Stimulated activated CD4-positive, alpha-beta T cell treated with anti-CD3 and anti-CD28 coated beads, Interleukin-2, amount 100 ng/mL, for 48 hours (primary cell): ENCODE results near the gene HDAC8.
"Not testable (repeated sequence)": the region's sequence is repeated elsewhere in the genome, so short reads cannot be mapped to it uniquely, and the experiment has no call there.

Experiments
- DNase-seq, 2 donors: peaks; one replicate each; pipeline ENCODE4 v3.0.0-alpha.2; 2020

Gene HDAC8

DNA sequence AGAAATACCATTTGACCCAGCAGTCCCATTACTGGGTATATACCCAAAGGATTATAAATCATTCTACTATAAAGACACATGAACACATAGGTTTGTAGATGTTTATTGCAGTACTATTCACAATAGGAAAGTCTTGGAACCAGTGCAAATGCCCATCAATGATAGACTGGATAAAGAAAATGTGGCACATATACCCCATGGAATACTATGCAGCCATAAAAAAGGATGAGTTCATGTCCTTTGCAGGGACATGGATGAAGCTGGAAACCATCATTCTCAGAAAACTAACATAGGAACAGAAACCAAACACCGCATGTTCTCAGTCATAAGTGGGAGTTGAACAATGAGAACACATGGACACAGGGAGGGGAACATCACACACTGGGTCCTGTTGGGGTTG lies 123.6 kb downstream of the HDAC8 start:
- DNase-seq = not testable (repeated sequence)

DNA sequence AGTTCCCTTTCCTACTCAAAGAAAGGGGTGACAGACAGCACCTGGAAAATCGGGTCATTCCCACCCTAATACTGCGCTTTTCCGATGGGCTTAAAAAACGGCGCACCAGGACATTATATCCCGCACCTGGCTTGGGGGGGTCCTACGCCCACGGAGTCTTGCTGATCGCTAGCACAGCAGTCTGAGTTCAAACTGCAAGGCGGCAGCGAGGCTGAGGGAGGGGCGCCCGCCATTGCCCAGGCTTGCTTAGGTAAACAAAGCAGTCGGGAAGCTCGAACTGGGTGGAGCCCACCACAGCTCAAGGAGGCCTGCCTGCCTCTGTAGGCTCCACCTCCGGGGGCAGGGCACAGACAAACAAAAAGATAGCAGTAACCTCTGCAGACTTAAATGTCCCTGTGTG lies 131.9 kb downstream of the HDAC8 start:
- DNase-seq = not testable (repeated sequence)

DNA sequence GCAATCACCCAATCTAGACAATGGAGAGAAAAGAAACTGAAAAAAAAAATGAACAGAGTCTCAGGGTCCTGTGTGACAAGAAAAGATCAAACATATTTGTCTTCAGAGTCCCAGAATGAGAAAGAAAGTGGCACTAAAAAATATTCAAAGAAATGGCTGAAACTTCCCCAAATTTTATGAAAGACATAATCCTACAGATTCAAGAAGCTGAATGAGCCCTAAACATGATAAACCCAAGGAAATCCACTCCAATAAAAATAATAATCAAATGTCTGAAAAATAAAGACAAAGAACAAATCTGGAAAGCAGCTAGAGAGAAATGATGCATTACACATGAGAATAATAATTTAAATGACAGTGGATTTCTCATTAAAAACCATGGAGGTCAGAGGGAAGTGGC lies 136.6 kb downstream of the HDAC8 start:
- no peak for DNase-seq

DNA sequence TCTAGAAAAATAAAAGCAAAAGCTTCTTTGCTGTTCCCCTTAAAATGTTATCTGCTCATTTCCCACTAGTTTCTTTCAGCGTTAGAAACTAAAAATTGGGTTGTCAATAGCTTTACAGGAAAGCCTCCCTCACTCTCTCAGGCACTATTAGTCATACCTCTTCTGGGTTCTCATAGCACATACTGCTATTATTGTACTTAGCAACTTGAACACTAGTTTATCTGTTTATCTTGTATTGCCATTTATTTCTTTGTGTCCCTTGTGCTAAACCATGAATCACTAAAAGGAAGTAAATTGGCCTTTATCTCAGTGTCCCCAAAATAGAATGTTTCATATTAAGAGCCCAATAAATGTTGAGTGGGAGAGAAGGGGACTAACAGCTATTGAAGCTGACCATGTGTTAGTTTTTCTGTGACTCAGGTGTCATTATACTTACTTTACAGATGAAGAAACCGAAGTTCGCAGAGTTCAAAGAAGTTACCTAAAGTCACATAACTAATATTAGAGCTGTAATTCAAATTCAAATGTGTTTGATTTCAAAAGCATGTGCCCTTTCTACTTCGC lies 142.2 kb downstream of the HDAC8 start:
- no peak for DNase-seq

DNA sequence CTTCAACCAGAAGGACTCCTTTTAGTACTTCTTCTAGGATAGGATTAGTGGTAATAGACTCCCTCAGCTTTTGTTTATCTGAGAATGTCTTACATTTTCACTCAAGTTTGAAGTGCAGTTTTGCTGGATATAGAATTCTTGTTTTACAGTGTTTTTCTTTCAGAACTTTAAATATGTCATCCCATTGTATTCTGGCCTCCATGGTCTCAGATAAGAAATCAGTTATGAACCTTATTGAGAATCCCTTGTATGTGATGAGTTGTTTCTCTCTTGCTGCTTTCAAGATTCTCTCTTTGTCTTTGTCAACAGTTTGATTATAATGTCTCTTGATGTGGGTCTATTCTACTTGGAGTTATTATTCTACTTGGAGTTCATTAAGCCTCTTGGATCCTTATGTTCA lies 150.8 kb downstream of the HDAC8 start:
- no peak for DNase-seq

DNA sequence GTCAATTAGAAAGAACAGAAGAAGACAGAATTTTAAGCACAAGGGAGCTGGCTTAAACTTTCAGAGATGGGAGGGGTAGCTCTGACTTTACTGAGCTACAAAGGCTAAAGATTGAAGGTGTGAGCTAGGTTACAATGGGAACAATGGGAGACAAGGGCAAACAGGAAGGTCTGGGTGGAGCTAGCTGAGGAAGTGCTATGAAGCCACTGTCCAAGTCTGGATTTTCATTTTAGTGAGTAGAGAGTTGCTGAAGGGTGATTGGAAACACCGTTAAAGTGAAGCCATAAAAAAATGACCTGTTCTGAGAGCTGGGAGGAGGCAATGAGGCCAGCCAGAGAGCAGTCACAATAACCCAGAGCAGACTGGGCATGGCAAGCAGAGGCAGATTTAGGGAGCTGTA lies 162.7 kb downstream of the HDAC8 start:
- no peak for DNase-seq

DNA sequence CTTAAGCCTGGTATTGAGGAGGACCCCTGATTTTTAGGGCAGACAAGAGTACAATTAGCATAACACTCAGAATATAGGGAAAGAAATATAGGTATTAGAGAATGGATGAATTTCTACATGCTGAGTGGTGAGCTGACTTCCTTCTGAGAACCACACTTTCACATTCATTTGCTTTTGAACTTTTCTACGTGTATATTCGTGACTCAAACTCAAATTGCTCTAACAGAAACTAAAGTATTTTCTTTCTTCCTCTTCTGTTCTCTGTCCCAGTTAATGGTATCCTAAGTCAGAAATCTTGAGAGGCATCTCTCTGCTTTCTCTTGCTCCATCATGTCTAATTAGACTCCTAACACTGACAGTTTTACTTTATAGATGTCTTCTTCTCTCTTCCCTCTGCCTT lies 163.8 kb downstream of the HDAC8 start:
- no peak for DNase-seq

DNA sequence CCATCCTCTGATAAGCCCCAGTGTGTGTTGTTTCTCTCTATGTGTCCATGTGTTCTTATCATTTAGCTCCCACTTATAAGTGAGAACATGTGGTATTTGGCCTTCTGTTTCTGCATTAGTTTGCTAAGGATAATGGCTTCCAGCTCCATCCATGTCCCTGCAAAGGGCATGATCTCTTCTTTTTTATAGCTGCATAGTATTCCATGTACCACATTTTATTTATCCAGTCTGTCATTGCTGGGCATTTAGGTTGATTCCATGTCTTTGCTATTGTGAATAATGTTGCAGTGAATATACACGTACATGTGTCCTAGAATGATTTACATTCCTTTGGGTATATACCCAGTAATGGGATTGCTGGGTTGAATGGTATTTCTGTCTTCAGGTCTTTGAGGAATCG lies 167.5 kb downstream of the HDAC8 start:
- DNase-seq = not testable (repeated sequence)

DNA sequence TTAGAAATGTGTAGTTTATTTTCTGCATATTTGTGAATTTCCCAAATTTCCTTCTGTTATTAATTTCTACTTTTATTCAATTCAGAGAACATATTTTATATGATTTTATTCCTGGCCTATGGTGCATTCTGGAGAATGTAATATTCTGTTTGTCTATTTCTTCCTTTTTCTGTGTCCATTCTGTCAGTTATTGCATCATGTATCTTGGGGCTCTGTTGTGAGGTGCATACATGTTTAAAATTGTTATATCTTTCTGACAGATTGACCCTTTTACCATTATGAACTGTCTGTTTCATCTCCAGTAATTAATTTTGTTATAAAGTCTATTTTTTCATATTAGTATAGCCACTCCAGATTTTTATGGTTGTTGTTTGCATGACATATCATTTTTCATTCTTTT lies 170.0 kb downstream of the HDAC8 start:
- DNase-seq = no peak

DNA sequence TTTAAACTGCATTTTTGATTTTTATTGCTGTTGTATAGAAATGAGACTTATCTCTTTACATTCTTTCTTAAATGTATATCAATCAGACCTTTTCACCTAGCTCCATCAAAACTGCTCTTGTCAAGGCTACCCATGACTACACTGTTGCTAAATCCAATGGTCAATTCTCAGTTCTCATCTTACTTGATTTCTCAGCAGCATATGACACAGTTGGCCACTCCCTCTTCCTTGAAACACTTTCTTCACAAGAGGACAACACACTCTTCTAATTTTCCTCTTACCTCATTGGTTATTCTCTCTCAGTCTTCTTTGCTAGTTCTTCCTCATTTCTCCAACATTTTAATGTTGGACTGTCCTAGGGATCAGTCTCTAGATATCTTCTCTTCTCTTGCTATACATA lies 172.8 kb downstream of the HDAC8 start:
- DNase-seq = no peak

DNA sequence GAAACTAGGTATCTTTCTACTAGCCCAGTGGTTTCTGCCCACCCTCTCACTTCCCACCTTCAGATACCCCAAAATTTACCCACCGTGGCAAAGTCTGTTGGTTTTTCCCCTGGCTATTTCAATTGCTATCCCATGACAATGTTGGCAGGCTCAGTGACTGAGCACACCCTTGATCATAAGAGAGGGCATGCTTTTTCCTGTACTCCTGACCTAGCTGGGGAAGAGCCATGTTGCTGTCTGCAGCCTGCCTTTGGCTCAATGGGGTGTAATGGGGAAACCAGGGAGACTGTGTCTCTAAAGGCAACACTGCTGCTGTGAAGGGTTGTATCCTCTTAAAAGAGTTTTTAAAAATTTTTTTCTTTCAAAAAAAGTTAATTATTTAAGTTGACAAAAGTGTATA lies 176.5 kb downstream of the HDAC8 start:
- DNase-seq = no peak

DNA sequence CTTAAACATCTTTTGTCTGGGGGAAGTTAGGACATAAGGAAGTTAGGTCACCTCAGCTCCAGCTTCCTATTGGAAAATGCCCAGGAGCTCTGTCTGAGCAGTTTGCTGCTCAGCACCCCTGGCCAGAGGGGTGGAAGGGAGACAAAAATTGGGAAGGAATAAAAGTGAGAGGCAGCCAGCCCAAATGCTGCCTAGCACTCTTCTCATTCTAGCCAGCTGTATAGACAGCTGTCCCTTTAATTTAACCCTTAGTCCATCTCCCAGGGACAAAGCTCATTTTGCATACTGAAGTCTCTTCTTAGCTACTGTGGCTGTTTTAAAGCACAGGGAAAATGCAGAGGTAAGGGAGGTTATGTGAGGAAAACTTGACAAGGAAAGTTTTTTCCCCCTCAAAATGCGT lies 177.4 kb downstream of the HDAC8 start:
- DNase-seq = no peak

DNA sequence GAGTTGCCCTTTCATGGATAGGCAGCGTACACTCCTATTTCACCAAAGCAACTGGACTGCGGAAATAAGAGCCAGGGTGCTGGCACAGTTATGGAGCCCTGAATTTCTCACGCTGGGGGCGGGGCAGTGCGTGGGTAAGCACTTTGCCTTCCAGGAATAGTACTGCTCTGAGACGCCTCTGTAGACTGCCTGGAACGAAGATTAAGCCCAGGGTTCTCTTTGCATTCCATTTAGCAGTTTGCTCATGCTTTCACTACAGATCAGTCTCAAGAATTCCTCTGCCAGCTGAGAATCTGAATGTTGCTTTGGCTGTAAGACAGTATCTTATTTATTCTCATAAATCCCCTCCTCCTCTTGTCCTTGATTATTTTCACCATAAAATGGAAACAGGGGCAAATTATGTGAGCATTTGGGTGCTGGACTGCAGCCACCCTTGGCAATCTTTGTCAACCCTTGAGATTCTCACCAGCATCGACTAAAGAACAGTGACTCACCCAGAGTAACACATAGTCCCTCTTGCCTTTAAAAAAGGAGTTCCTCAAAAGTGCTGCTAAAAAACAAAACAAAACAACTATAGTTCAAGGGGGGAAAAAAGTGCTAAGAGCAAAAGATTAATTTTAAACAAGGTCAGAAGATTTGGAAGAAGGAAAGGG lies 178.0 kb downstream of the HDAC8 start:
- no peak for DNase-seq

DNA sequence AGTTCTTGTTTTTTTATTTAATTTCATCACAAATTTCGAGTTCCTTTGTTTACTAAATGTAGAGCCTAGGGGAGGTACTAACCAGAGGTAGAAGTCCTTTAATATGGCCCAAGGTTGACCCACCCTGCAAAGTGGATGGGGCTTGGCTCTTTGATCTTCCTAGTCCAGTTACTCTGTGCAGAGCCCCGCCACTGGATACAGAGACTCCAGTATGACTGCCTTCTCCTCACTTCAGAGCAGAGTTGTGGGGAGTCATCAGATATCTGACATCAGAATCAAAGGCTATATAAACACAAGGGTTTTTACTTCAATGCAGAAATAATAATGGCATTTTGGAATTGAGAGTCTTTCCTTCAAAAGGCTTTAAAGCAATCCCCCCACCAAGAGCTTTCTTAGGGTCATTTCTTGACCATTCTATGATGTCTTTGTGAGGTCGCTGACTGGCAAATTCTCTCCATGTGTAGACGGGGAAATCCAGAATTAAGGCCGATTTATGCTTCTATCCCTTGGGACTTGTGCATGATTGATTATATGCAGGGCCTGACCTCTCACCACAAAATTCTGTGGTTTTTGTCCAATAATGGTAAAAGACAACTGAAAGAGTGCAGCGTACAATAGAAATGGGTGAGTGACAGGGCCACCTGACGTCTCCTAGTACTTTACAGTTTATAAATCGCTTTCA lies 178.7 kb downstream of the HDAC8 start:
- DNase-seq = no peak

DNA sequence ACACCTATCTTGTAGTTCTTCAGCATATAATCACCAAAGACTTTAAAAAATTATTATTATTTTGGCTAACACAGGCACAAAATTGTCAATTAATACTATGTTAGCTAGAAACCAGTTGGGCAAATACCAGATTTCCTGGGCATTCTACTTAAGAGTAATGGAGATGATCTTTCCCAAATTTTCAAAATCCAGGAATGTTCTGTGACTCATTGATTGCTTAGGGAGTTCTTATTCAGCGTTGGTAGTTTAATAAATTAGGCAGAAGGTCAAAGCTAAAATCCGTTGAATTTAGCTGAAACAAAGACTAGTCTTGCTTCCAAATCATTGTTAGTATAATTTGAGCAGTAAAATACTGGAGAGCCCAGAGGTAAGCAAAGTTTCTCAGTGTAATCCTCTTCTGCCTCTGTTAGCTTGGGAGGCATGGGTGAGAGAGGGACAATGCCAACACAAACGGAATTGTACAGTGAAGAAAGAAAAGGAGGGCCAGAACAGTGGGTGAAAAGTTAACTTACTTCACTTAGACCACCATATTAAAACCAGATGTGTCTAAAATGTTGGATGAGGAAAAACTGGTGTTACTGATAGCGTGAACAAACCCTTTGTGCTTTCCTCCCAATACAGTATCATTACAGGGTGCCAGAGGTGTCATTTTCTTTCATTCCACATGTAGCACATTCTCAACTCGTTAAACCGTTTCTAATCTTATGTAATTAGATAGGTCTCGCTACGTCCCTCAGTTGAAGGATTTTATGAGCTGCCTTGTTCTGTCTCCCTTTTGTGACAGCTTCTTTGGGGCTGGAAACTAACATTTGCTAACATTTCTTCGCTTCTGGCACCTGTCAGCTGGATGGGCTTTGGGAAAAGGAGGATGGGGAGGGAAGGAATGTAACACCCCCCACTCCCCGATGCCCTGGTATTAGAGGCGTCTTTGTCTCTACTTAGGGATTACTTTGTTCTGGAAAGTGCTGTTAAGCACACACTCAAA lies 179.5 kb downstream of the HDAC8 start:
- DNase-seq = no peak

DNA sequence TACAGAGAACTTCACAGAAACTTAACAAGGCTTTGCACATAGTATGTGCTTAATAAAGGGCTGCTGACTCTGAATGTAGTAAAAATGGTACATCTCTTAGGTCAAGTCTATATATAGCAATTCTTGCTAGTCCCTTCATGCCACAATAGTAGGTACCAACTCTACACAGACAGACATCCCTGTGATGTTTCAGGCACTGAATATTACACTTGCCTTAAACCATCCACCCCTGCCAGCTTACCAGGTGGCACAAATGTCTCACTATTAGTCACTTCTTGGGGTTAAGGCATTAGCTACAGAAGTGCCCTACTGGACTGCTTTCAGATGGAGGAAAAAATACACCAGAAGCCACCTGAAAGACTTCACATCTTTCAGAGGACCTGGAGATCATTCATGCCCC lies 180.6 kb downstream of the HDAC8 start:
- no peak for DNase-seq

DNA sequence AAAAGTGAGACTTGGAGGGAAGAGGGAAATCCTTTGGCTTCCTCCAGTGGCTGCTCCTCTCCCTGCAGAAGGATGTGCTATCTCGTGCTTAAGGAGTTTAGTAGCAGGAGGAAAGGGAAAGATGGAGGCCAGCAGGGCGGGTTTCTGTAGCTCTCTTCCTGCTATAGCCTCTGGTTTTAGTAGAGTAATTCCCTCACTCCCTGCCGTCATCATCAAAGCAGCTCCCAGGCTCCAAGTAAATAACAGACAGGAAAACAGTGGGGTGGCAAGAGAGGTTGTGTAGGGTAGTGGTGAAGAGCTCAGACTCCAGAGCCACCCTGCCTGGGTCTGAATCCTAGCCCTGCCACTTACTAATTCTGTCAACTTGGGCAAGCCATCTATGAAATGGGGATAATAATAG lies 185.4 kb downstream of the HDAC8 start:
- DNase-seq = no peak

DNA sequence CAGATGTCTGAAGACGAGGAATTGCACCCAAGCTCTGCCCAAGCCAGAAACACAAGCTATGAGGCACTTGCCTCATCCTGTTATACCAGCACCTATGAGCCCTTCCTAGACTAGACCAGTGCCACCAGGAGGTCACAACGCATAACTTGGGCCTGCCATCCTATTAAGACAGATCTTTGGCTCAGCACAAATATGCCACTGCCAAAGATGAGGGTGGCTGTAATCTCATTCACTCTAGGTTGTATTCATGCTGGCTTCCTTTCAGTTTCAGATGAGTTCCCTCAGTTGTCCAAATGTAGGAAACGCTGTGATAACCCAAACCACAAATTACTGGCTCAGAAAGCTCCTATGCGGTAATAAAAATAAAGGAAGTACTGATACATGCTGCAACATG lies 190.4 kb downstream of the HDAC8 start:
- DNase-seq = no peak

DNA sequence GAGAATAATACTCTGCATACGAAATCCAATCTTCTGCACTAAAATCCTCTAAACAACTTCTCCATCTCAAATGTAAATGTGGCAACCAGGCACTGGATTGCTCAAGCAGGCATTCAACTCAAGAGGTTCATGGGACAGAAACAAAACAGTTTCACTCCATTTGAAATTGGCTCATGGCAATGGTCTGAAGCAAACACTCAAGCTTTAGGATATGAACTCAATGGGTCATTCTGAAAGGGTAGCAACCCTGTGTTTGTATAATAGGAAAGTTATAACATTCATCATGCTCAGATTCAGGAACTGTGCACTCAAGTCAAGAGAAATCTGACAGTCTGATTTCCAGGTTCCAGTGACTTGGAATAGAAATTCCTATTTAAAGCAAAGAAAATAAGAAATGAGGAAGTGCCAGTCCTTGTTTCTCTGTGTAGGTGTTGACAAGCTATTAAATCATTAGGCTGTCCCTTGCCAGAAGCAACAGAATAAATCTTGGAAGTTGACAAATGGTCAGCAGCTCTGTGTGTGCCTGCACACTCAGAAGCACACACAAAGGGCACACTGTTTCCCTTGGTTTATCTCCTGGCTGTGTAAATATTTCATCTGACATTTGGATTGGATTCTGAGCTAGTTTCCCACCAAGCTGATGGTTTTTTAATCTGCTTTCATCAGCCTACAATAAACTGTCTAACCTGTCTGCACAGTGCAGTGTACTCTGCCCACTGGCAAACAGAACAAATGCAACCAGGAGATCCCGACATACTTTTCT lies 191.0 kb downstream of the HDAC8 start:
- no peak for DNase-seq

DNA sequence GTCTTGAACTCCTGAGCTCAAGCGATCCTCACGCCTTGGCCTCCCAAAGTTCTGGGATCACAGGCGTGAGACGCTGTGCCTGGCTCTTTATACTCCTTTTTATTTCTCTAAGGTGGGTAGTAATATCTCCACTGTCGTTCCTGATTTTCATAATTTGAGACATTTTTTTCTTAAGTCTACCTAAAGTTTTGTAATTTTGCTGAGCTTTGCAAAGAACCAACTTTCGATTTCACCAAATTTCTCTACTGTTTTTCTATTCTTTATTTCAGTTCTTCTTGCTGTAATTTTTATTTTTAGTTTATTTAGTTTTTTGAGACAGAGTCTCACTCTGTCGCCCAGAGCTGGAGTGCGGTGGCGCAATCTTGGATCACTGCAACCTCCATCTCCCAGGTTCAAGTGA lies 196.5 kb downstream of the HDAC8 start:
- no peak for DNase-seq

DNA sequence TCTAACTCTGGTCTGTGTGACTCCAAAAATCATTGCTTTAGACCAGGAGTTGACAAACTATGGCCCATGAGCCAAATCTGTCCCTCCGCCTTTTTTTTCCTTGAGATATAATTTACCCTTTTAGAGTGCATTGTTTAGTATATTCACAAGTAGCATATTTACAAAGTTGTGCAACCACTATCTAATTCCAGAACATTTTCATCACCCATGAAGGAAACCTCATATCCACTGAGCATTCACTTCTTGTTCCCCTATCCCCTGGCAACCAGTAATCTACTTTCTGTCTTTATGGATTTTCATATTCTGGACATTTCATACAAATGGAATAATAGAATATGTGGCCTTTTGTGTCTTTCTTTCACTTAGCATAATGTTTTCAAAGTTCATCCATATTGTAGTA lies 199.5 kb downstream of the HDAC8 start:
- DNase-seq = no peak

DNA sequence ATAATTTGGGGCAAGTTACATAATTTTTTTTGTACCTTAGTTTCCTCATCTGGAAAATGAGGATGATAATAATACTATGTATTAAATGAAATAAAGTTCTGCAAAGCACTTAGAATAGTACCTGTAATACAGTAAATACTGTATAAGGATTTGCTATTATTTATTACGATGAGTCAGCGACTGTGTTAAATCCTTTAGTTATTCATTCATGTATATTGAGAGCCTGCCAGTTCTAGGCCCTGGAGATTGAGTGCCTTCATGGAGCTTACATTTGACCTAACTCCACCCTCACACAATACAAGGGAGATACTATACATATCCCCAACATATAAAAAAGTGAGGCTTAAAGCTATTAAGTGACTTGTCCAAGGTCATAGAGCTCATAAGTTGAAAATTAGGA lies 199.9 kb downstream of the HDAC8 start:
- DNase-seq = no peak

DNA sequence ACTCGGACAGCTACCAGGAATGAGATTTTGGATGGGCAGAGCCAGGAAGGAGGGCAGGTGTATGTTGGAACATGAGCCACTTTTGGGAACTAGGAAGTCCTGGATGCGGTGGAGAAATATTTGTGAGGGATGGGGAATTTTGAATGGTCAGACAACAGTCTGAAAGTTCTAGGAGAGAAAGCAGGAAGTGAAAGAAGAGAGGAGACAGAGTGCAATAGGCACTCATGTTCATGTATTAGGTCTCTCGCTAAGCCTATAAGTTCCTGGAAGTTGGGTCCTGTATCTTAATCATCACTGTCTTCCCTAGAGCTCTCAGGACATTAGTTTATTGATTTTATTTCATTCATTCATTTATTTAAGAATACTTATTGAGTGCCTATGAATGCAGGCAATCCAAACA lies 201.2 kb downstream of the HDAC8 start:
- DNase-seq = no peak
